SK-N-SH (cell line): ENCODE data around the gene GBX1. TPM values are rescaled to one million over a fixed set of nuclear protein-coding genes. Genes with fewer than 3 reads are reported as not detected.

Experiments
- CTCF ChIA-PET: fragments of 300-600, 350-600 bp; formaldehyde crosslinking; extraction: SDS; loops from one replicate; lab custom pipeline; 2021; lab: Yijun Ruan, JAX
- POLR2A ChIA-PET: fragments of 350-600 bp; sonication (Branson Sonifier 250); formaldehyde crosslinking; extraction: SDS; loops from one replicate; lab custom pipeline; 2020; ENCODE audit warnings: antibody characterized with exemption, inconsistent platforms; lab: Yijun Ruan, JAX
- DNase-seq: peaks from one replicate; pipeline ENCODE4 v3.0.0; 2012
- H2AFZ ChIP-seq: fragments of 200-600 bp; sonication (generic); 2 replicates; pipeline ENCODE4 v1.8.1; 2016; ENCODE audit warnings: antibody characterized with exemption, mild to moderate bottlenecking, low read depth
- H3F3A ChIP-seq: fragments of 200-600 bp; sonication (generic); replicated peaks from 2 replicates; pipeline ENCODE3; 2016; ENCODE audit warnings: antibody characterized with exemption, mild to moderate bottlenecking; ENCODE audit not compliant: insufficient read depth
- H3K27ac ChIP-seq, 2 experiments: fragments of 200-500 bp in 1 of 2; fragments of 200-600 bp in 1 of 2; sonication (Bioruptor generic) in 1 of 2; sonication (generic), shearing (Covaris generic) in 1 of 2; 2 replicates each; pipeline versions ENCODE4 v1.5.1 to v1.6.1; 2014 to 2016; ENCODE audit warnings: low read depth in 2 of 2, inconsistent platforms in 1 of 2, low read length in 1 of 2, mild to moderate bottlenecking in 1 of 2, mixed read lengths in 1 of 2
- H3K27me3 ChIP-seq: fragments of 200-600 bp; sonication (generic), shearing (Covaris generic); 2 replicates; pipeline ENCODE4 v1.6.1; 2016; ENCODE audit warnings: mixed run types; ENCODE audit not compliant: insufficient read depth
- H3K36me3 ChIP-seq, 2 experiments: fragments of 200-500 bp in 1 of 2; fragments of 200-600 bp in 1 of 2; sonication (Bioruptor generic) in 1 of 2; sonication (generic) in 1 of 2; replicated peaks in 1 of 2; 2 replicates each; pipeline versions ENCODE3 to v1.5.1; 2014 to 2016; ENCODE audit warnings: low read length in 1 of 2, mild to moderate bottlenecking in 1 of 2; ENCODE audit not compliant: insufficient read depth in 2 of 2, control insufficient read depth in 1 of 2
- H3K4me1 ChIP-seq, 2 experiments: fragments of 200-500 bp in 1 of 2; fragments of 200-600 bp in 1 of 2; sonication (Bioruptor generic) in 1 of 2; sonication (generic), shearing (Covaris generic) in 1 of 2; 2 replicates each; pipeline versions ENCODE4 v1.5.1 to v1.6.1; 2014 to 2016; ENCODE audit warnings: low read depth in 1 of 2, low read length in 1 of 2, mixed run types in 1 of 2; ENCODE audit not compliant: insufficient read depth in 2 of 2, control insufficient read depth in 1 of 2
- H3K4me2 ChIP-seq: fragments of 200-600 bp; sonication (generic), shearing (Covaris generic); 2 replicates; pipeline ENCODE4 v1.6.1; 2017; ENCODE audit warnings: mixed run types
- H3K4me3 ChIP-seq, 2 experiments: fragments of 200-500 bp in 1 of 2; fragments of 200-600 bp in 1 of 2; sonication (Bioruptor generic) in 1 of 2; sonication (generic), shearing (Covaris generic) in 1 of 2; 2 replicates each; pipeline versions ENCODE4 v1.5.1 to v1.8.1; 2014 to 2016; ENCODE audit warnings: low read depth in 2 of 2, inconsistent platforms in 1 of 2, low read length in 1 of 2, mild to moderate bottlenecking in 1 of 2, mixed read lengths in 1 of 2, moderate library complexity in 1 of 2
- H3K79me2 ChIP-seq: fragments of 200-600 bp; sonication (generic); 2 replicates; pipeline ENCODE4 v1.8.1; 2017; ENCODE audit warnings: mild to moderate bottlenecking; ENCODE audit not compliant: insufficient read depth
- H3K9ac ChIP-seq: fragments of 200-600 bp; sonication (generic); 2 replicates; pipeline ENCODE4 v1.6.1; 2017; ENCODE audit warnings: mixed run types
- H3K9me2 ChIP-seq: fragments of 200-600 bp; sonication (generic); 2 replicates; pipeline ENCODE4 v1.6.1; 2017; ENCODE audit warnings: mixed run types
- H3K9me3 ChIP-seq: fragments of 200-600 bp; sonication (generic); 2 replicates; pipeline ENCODE4 v1.6.1; 2017; ENCODE audit warnings: mixed run types, mild to moderate bottlenecking, moderate library complexity
- H4K20me1 ChIP-seq: fragments of 200-600 bp; sonication (generic); 2 replicates; pipeline ENCODE4 v1.6.1; 2017; ENCODE audit warnings: mild to moderate bottlenecking, mixed run types; ENCODE audit not compliant: insufficient read depth
- CHD2 ChIP-seq: fragments of 150-350 bp; IDR thresholded peaks from 2 replicates; pipeline ENCODE4 v1.6.1; 2018; ENCODE audit warnings: low read length; ENCODE audit not compliant: partially characterized antibody
- ELF1 ChIP-seq: IDR thresholded peaks from 2 replicates; pipeline ENCODE4 v1.4.0; 2012
- EP300 ChIP-seq, 2 experiments: IDR thresholded peaks; 2 replicates each; pipeline versions ENCODE4 v1.4.0 to v1.6.1; 2012; ENCODE audit warnings: borderline replicate concordance in 1 of 2, low read depth in 1 of 2, low read length in 1 of 2
- FOXJ3 ChIP-seq: sonication (generic); formaldehyde crosslinking; IDR thresholded peaks from 2 replicates; pipeline ENCODE4 v1.5.1; 2020; ENCODE audit warnings: mild to moderate bottlenecking, missing genetic modification reagents
- FOXM1 ChIP-seq: IDR thresholded peaks from 2 replicates; pipeline ENCODE4 v1.4.0; 2012; ENCODE audit warnings: low read depth, mild to moderate bottlenecking
- GABPA ChIP-seq: IDR thresholded peaks from 2 replicates; pipeline ENCODE4 v1.4.0; 2012; ENCODE audit warnings: low read depth, mild to moderate bottlenecking
- GATA2 ChIP-seq: sonication (generic); formaldehyde crosslinking; IDR thresholded peaks from 2 replicates; pipeline ENCODE4 v1.5.0; 2020; ENCODE audit warnings: mild to moderate bottlenecking, missing genetic modification reagents
- MXI1 ChIP-seq: IDR thresholded peaks from 2 replicates; pipeline ENCODE4 v1.6.1; 2012; ENCODE audit warnings: mild to moderate bottlenecking, low read depth, low read length, improper control_type of control experiment
- NRF1 ChIP-seq: IDR thresholded peaks from 2 replicates; pipeline ENCODE4 v1.6.1; 2012; ENCODE audit warnings: low read depth, mild to moderate bottlenecking, low read length
- RAD21 ChIP-seq: IDR thresholded peaks from 2 replicates; pipeline ENCODE4 v1.6.1; 2012; ENCODE audit warnings: mild to moderate bottlenecking, low read length
- RCOR1 ChIP-seq: fragments of 150-350 bp; IDR thresholded peaks from 2 replicates; pipeline ENCODE4 v1.6.1; 2017; ENCODE audit warnings: antibody characterized with exemption, low read length
- RXRA ChIP-seq: IDR thresholded peaks from 2 replicates; pipeline ENCODE4 v1.4.0; 2012; ENCODE audit warnings: low read depth, mild to moderate bottlenecking, borderline replicate concordance
- SMC3 ChIP-seq: IDR thresholded peaks from 2 replicates; pipeline ENCODE4 v1.6.1; 2012; ENCODE audit warnings: low read depth, low read length, improper control_type of control experiment
- TAF1 ChIP-seq: IDR thresholded peaks from 2 replicates; pipeline ENCODE4 v1.6.1; 2012; ENCODE audit warnings: low read depth, mild to moderate bottlenecking, low read length, moderate library complexity, borderline replicate concordance
- TCF12 ChIP-seq: IDR thresholded peaks from 2 replicates; pipeline ENCODE4 v1.4.0; 2012
- WGBS: methylation state at CpG from one replicate; pipeline ENCODE4 v1.1.6; 2017; ENCODE audit warnings: low lambda C conversion rate; 5-methylcytosine and 5-hydroxymethylcytosine counted together
- polyA plus RNA-seq, 3 experiments: library from polyadenylated mRNA; depleted of rRNA; stranded (reverse); fragments of >200 nt; gene quantifications; 2 replicates each; pipeline ENCODE4 v1.2.3, GENCODE V29; 2012
- TF ChIP-seq, protein P1 (sequence below): IDR thresholded peaks from 2 replicates; pipeline ENCODE4 v1.4.0; 2012; ENCODE audit warnings: low read depth, borderline replicate concordance
- TF ChIP-seq, protein P2 (sequence below): fragments of 200-600 bp; sonication (generic); IDR thresholded peaks from 2 replicates; pipeline ENCODE4 v1.6.1; 2017; ENCODE audit warnings: antibody characterized with exemption, mild to moderate bottlenecking, moderate library complexity
- TF ChIP-seq, protein P3 (sequence below): IDR thresholded peaks from 2 replicates; pipeline ENCODE4; 2012
- TF ChIP-seq, protein P4 (sequence below): fragments of 150-350 bp; IDR thresholded peaks from 2 replicates; pipeline ENCODE4 v1.6.1; 2017; ENCODE audit warnings: antibody characterized with exemption, low read length, low read depth, borderline replicate concordance
- TF ChIP-seq, protein P5 (sequence below): fragments of 150-350 bp; IDR thresholded peaks from 2 replicates; pipeline ENCODE4 v1.6.1; 2016; ENCODE audit warnings: mild to moderate bottlenecking, low read depth, low read length

GBX1 gene
- polyA plus RNA-seq, 1 of the 3 experiments (the other 2 are of a cell fraction) = not detected

DNA sequence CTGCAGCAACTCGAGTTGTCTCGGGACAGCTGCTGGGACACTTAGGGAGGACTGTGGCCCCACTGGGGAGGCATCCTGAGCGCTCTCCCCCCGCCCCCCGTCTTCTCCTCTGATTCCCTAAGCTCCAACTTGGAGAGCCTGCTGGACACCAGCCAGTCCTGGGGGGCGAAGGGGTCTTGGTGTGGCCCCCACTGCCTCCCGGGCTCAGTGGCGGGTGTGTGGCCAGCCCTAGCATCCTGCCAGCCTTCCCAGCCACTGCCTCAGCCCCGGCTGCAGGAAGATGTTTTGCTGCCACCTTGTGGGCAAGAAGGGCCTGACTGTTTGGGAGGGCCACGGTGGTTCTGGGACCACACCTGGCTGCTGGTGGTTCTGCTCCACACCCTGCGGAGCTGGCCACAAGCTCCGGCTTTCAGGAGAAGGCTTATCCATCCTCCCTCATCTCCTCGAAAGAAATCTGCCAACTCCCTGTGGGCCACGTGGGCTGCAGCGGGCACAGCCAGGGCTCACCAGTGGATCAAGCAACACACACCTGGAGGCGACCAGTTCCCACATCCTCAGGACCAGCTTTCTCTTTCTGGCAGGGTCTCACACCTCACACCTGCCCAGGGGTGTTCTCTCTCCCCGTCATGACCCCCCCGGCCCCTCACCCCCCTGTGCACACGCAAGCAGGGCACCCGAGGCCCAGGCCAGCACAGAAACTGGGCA is 56.4 kb downstream of the GBX1 start:
- Histone ChIP-seq H3K9ac (no peak overlapping the region), H3K36me3 (no peaks in the 10 kb centered on the region), H3K79me2 (peaks cover 77% of the 10 kb centered on the region), H3K27me3 (no peaks in the 10 kb centered on the region), H3F3A (peaks cover 43% of the 10 kb centered on the region), H3K4me3 (no peak overlapping the region; a peak in 1 of 4 replicates), H3K9me3 (no peaks in the 10 kb centered on the region), H3K4me1 (peaks cover 24 to 36% of the 10 kb centered on the region in 2 experiments), H3K4me2 (no peak overlapping the region), H3K27ac (no peak overlapping the region), H2AFZ (no peak overlapping the region), H3K9me2 (no peaks in the 10 kb centered on the region), H4K20me1 (peaks cover 88% of the 10 kb centered on the region)
- ChIA-PET POLR2A (interaction anchor here (0.5 kb wide), 1 partner anchor 90 kb away, joined by 3 read pairs; no protein-coding TSS in a partner anchor), CTCF (interaction anchor here (0.6 to 18.7 kb wide), 61 partner anchors 9 to 664 kb away, joined by 3 to 474 read pairs (median 4); partner anchors contain the start of genes ABCB8, AGAP3, ATG9B and CDK5)
- peak; percentile 96 for DNase-seq
- no peak for TF ChIP-seq GATA2 (CRISPR knock-in tag)
- TF ChIP-seq, protein P1, sequence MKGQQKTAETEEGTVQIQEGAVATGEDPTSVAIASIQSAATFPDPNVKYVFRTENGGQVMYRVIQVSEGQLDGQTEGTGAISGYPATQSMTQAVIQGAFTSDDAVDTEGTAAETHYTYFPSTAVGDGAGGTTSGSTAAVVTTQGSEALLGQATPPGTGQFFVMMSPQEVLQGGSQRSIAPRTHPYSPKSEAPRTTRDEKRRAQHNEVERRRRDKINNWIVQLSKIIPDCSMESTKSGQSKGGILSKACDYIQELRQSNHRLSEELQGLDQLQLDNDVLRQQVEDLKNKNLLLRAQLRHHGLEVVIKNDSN = no peak
- TF ChIP-seq MXI1 = peak; percentile 51; the same call in 1 of the 2 replicates
- no peak for TF ChIP-seq NRF1
- TF ChIP-seq TCF12 = no peak
- TF ChIP-seq, protein P2, sequence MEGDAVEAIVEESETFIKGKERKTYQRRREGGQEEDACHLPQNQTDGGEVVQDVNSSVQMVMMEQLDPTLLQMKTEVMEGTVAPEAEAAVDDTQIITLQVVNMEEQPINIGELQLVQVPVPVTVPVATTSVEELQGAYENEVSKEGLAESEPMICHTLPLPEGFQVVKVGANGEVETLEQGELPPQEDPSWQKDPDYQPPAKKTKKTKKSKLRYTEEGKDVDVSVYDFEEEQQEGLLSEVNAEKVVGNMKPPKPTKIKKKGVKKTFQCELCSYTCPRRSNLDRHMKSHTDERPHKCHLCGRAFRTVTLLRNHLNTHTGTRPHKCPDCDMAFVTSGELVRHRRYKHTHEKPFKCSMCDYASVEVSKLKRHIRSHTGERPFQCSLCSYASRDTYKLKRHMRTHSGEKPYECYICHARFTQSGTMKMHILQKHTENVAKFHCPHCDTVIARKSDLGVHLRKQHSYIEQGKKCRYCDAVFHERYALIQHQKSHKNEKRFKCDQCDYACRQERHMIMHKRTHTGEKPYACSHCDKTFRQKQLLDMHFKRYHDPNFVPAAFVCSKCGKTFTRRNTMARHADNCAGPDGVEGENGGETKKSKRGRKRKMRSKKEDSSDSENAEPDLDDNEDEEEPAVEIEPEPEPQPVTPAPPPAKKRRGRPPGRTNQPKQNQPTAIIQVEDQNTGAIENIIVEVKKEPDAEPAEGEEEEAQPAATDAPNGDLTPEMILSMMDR = peak; percentile 94
- TF ChIP-seq FOXJ3 (CRISPR knock-in tag) = no peak
- TF ChIP-seq CHD2 = peak; percentile 58
- TF ChIP-seq RAD21 = peak; percentile 90
- TF ChIP-seq ELF1 = no peak
- TF ChIP-seq TAF1 = no peak
- no peak for TF ChIP-seq RXRA
- TF ChIP-seq GABPA = no peak
- no peak for TF ChIP-seq FOXM1
- TF ChIP-seq, protein P3, sequence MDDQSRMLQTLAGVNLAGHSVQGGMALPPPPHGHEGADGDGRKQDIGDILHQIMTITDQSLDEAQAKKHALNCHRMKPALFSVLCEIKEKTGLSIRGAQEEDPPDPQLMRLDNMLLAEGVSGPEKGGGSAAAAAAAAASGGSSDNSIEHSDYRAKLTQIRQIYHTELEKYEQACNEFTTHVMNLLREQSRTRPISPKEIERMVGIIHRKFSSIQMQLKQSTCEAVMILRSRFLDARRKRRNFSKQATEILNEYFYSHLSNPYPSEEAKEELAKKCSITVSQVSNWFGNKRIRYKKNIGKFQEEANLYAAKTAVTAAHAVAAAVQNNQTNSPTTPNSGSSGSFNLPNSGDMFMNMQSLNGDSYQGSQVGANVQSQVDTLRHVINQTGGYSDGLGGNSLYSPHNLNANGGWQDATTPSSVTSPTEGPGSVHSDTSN = no peak
- peak; percentile 90 for TF ChIP-seq SMC3
- TF ChIP-seq RCOR1 = peak; percentile 57; the same call in 1 of the 2 replicates
- TF ChIP-seq, protein P4, sequence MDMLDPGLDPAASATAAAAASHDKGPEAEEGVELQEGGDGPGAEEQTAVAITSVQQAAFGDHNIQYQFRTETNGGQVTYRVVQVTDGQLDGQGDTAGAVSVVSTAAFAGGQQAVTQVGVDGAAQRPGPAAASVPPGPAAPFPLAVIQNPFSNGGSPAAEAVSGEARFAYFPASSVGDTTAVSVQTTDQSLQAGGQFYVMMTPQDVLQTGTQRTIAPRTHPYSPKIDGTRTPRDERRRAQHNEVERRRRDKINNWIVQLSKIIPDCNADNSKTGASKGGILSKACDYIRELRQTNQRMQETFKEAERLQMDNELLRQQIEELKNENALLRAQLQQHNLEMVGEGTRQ = no peak
- TF ChIP-seq EP300 (IDR thresholded peaks at IDR 0.05; ENCODE audit: borderline replicate concordance in 1 of 2, low read depth in 1 of 2, low read length in 1 of 2) = no peak
- TF ChIP-seq, protein P5, sequence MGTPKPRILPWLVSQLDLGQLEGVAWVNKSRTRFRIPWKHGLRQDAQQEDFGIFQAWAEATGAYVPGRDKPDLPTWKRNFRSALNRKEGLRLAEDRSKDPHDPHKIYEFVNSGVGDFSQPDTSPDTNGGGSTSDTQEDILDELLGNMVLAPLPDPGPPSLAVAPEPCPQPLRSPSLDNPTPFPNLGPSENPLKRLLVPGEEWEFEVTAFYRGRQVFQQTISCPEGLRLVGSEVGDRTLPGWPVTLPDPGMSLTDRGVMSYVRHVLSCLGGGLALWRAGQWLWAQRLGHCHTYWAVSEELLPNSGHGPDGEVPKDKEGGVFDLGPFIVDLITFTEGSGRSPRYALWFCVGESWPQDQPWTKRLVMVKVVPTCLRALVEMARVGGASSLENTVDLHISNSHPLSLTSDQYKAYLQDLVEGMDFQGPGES = peak; percentile 31; the same call in 1 of the 2 replicates
- 51% methylated on average over 17 of the region's 20 CpGs for WGBS
